ENCODE data around the gene FBXL20. TPM values are rescaled to one million over a fixed set of nuclear protein-coding genes. Genes with fewer than 3 reads are reported as not detected.
A peak's percentile ranks its signal among the peaks of the same experiment; 100 is the strongest.

The FBXL20 gene
- total RNA-seq, 1 experiment from 2014 or later = 5.0 TPM

DNA sequence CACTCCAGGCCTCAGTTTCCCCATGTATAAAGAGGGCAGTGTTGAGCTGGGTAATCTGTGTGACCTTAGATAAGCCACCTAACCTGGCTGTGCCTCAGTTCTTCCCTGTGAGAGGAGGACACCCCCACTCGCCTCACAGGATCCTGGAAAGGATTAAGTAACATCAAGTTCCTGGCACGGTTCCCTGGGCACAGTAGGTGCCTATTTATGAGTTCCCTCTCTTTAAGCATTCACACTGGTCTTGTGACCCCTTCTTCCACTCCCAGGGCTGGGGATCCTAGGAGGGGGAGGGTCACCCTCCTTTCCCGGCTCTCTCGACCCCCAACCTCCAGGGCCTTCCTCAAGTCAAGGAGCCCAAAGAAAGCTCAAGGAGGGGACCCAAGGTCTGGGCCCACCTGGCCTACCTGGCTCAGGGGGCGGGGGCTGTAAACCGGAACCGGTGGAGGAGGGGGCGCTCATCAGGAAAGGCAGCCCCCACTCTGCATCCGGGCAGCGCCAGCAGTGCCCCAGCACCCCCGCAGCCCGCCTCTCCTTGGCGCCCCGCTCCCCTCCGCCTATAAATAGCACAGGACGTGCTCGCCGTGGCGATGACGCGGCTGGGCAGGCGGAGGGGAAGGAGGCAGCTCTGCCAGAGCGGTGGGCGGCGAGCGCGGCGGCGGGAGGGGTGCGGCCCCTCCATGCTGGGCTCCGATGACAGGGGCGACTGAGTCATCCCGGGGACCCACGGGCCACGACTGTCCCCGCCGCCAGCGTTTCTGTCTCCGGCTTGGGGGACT is 191.9 kb downstream of the FBXL20 start:
- Histone ChIP-seq H3K4me2 (ENCODE audit: low read length) (0 out of 2 replicates have a peak overlapping the region, but pooled peaks have one; percentile 13), H3K27ac (ENCODE audit: low read length) (no peak overlapping the region), H3K4me1 (ENCODE audit: insufficient read depth, low read length) (no peaks in the 10 kb centered on the region), H3K4me3 (ENCODE audit: low read length) (no peak overlapping the region), H3K79me2 (ENCODE audit: low read length) (no peaks in the 10 kb centered on the region), H2AFZ (ENCODE audit: low read length) (0 out of 2 replicates have a peak overlapping the region, but pooled peaks have one; percentile 26), H3K9me2 (replicated peaks; ENCODE audit: low read length) (no peaks in the 10 kb centered on the region), H4K20me1 (ENCODE audit: low read length) (no peaks in the 10 kb centered on the region), H3K9me3 (ENCODE audit: low read length) (no peaks in the 10 kb centered on the region), H3K27me3 (ENCODE audit: low read length) (no peaks in the 10 kb centered on the region), H3K36me3 (ENCODE audit: low read depth, low read length) (no peaks in the 10 kb centered on the region; the same call in none of the 2 replicates), H3K9ac (ENCODE audit: low read length) (no peak overlapping the region), H3F3A (ENCODE audit: low read length, unreplicated experiment) (no peaks in the 10 kb centered on the region)
- ChIA-PET POLR2A (ENCODE audit: unreplicated experiment) (no interaction called here), CTCF (interaction anchor here (1.1 to 1.3 kb wide), 2 partner anchors 29 to 35 kb away, joined by 6 to 8 read pairs; no protein-coding TSS in a partner anchor)
- intact Hi-C loops (cut with micrococcal nuclease) = no loop called here
- TF ChIP-seq, protein P1, sequence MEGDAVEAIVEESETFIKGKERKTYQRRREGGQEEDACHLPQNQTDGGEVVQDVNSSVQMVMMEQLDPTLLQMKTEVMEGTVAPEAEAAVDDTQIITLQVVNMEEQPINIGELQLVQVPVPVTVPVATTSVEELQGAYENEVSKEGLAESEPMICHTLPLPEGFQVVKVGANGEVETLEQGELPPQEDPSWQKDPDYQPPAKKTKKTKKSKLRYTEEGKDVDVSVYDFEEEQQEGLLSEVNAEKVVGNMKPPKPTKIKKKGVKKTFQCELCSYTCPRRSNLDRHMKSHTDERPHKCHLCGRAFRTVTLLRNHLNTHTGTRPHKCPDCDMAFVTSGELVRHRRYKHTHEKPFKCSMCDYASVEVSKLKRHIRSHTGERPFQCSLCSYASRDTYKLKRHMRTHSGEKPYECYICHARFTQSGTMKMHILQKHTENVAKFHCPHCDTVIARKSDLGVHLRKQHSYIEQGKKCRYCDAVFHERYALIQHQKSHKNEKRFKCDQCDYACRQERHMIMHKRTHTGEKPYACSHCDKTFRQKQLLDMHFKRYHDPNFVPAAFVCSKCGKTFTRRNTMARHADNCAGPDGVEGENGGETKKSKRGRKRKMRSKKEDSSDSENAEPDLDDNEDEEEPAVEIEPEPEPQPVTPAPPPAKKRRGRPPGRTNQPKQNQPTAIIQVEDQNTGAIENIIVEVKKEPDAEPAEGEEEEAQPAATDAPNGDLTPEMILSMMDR (conservative IDR thresholded peaks at IDR 0.05; ENCODE audit: low read depth, low read length) = no peak
- TF ChIP-seq EZH2 (IDR thresholded peaks at IDR 0.05; ENCODE audit: low read length, unreplicated experiment) (no peak), EZH2phosphoT487 (IDR thresholded peaks at IDR 0.05; ENCODE audit: borderline replicate concordance, low read length) (no peak)
- ATAC-seq (no peak), DNase-seq (no peak)
- BruUV-seq (replicated peaks) = no TSS peak

DNA sequence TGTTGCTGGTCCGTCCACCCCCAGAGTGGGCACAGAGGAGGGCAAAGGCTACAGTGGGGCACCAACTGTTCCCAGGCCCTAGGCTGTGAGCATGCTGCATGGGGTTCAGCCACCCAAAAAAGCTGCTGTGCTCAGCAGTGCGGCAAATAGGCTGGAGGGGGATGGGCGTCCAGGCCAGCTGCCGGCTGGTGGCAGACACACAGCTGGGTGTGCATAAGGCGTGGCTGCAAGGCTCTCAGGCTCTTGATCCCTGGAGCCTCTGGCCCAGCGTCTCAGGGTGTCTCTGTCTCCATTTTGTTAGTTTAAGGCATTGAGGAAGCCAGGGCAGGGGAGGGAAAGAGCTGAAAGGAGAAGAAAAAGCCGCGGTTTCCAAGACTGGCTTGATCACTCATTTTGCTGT is 192.5 kb downstream of the FBXL20 start:
- intact Hi-C loops (cut with micrococcal nuclease) = no loop called here
- peak; percentile 23 for ATAC-seq

More for the DNA sequence above, 192.5 kb downstream of the FBXL20 start:
- Histone ChIP-seq H3K4me3 (ENCODE audit: low read length) (no peak overlapping the region), H3K9me3 (ENCODE audit: low read length) (no peaks in the 10 kb centered on the region), H3F3A (ENCODE audit: low read length, unreplicated experiment) (no peaks in the 10 kb centered on the region), H2AFZ (ENCODE audit: low read length) (no peak overlapping the region), H3K79me2 (ENCODE audit: low read length) (no peaks in the 10 kb centered on the region), H3K4me2 (ENCODE audit: low read length) (no peak overlapping the region), H3K36me3 (ENCODE audit: low read depth, low read length) (peaks cover 5% of the 10 kb centered on the region), H3K9ac (ENCODE audit: low read length) (no peak overlapping the region), H3K27ac (ENCODE audit: low read length) (no peak overlapping the region), H3K4me1 (ENCODE audit: insufficient read depth, low read length) (no peaks in the 10 kb centered on the region), H3K27me3 (ENCODE audit: low read length) (no peaks in the 10 kb centered on the region), H4K20me1 (ENCODE audit: low read length) (peaks cover 5% of the 10 kb centered on the region), H3K9me2 (replicated peaks; ENCODE audit: low read length) (no peaks in the 10 kb centered on the region)
- no TSS peak for BruUV-seq (replicated peaks)
- ChIA-PET POLR2A (ENCODE audit: unreplicated experiment) (no interaction called here), CTCF (interaction anchor here (1.1 to 1.3 kb wide), 2 partner anchors 29 to 36 kb away, joined by 6 to 8 read pairs; no protein-coding TSS in a partner anchor)
- TF ChIP-seq, protein P1 (conservative IDR thresholded peaks at IDR 0.05; ENCODE audit: low read depth, low read length) = no peak
- no peak for TF ChIP-seq EZH2phosphoT487 (IDR thresholded peaks at IDR 0.05; ENCODE audit: borderline replicate concordance, low read length)
- no peak for TF ChIP-seq EZH2 (IDR thresholded peaks at IDR 0.05; ENCODE audit: low read length, unreplicated experiment)
- DNase-seq = no peak
